Activated CD8-positive, alpha-beta memory T cell treated with anti-CD3 and anti-CD28 coated beads, Interleukin-2, amount 10 ng/mL, durations not matched to agents 7 days and 5 days (primary cell): Measurements from ENCODE around the gene SSPN. TPM values are rescaled to one million over a fixed set of nuclear protein-coding genes. Genes with fewer than 3 reads are reported as not detected.

ENCODE experiments used
- ATAC-seq: fragments of 150-1000 bp; cut with Tn5 transposase; one replicate; pipeline ENCODE4 v1.10.0; 2021; ENCODE audit warnings: moderate library complexity
- CTCF ChIA-PET: fragments of 350-600 bp; sonication (Branson Sonifier 250); formaldehyde crosslinking; loops from one replicate; lab custom pipeline; 2021; ENCODE audit warnings: antibody characterized with exemption; lab: Charles Lee
- DNase-seq: peaks from one replicate; pipeline ENCODE4 v3.0.0-alpha.2; 2020
- H3K27ac Mint-ChIP-seq: one replicate; pipeline ENCODE4 v1.8.0; 2021; ENCODE audit warnings: mild to moderate bottlenecking, mixed read lengths
- H3K27me3 Mint-ChIP-seq: one replicate; pipeline ENCODE4 v1.8.0; 2021; ENCODE audit warnings: mixed read lengths
- H3K36me3 Mint-ChIP-seq: one replicate; pipeline ENCODE4 v1.8.0; 2021; ENCODE audit warnings: mild to moderate bottlenecking, mixed read lengths
- H3K4me1 Mint-ChIP-seq: one replicate; pipeline ENCODE4 v1.8.0; 2021; ENCODE audit warnings: mixed read lengths
- H3K4me3 Mint-ChIP-seq: one replicate; pipeline ENCODE4 v1.8.0; 2021; ENCODE audit warnings: mild to moderate bottlenecking, moderate library complexity, mixed read lengths
- H3K9me3 Mint-ChIP-seq: one replicate; pipeline ENCODE4 v1.8.0; 2022; ENCODE audit warnings: low read depth, mixed read lengths
- total RNA-seq, 2 experiments: library from RNA; stranded (reverse); gene quantifications; one replicate each; pipeline ENCODE4 v1.2.3, GENCODE V29; 2021

Gene SSPN
- total RNA-seq, 2 experiments from 2014 or later = not detected

DNA sequence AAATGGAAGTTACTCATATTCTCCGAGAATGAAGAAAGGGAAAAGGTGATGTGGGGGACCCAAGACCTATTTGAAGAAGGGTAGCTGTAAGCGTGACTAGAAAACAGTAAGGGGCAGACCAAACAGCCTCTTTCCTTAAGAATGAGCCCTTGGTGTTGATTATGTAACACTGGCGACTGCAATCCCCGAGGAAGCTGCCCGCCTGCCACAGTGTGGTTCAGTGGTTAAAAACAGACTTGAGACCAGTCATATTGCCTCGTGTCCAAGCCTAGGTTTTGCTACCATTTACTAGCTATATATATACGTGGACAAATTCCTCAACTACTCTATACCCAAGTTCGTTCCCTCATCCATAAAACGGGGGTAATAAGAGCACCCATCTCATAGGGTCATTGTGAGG is 49.1 kb downstream of the SSPN start:
- DNase-seq (no peak), ATAC-seq (no peak)
- H3K4me1 Mint-ChIP-seq = no peaks in the 10 kb centered on the region
- CTCF ChIA-PET = no interaction called here
- H3K4me3 Mint-ChIP-seq = no peak overlapping the region
- no peaks in the 10 kb centered on the region for H3K36me3 Mint-ChIP-seq
- H3K27me3 Mint-ChIP-seq = peaks cover 13% of the 10 kb centered on the region
- no peaks in the 10 kb centered on the region for H3K9me3 Mint-ChIP-seq
- H3K27ac Mint-ChIP-seq = no peak overlapping the region

DNA sequence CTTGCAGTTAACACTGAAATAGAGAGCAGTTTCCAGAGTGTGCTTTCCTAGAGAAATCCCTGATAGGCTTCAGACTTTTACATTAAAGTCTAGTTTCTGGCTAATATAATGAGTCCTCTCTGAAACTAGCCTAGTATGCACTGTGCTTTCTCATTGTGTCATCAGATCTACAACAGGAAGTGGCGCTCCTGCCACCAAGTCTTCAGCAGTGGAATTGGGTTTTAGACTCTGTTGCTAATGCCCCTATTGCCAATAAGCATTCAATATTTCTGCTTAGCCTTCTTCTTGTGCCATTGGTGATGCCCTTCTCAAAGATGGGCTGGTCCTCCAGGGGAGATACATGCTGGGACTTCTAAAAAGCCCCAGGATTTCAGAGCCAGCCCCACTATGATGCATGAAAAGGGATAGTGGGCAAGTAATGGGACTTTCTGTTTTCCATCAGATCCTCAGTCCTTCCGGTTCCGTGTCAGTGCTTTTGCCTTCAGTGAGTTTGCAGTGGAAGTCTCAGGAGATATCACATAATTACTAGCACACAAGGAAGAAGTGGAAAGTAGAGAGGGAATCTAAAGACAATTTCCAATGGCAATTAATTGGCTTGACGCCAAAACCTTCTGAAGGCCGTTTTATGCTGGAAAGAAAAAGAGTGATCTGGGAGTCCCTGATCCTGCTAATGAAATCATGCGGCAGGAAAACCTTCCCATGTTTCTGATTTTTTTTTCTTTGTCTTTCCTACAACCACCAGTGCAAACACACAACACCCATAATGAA is 50.0 kb downstream of the SSPN start:
- DNase-seq = no peak
- no peaks in the 10 kb centered on the region for H3K9me3 Mint-ChIP-seq
- no peak overlapping the region for H3K4me3 Mint-ChIP-seq
- no peak overlapping the region for H3K27ac Mint-ChIP-seq
- no peaks in the 10 kb centered on the region for H3K36me3 Mint-ChIP-seq
- peaks cover 9% of the 10 kb centered on the region for H3K27me3 Mint-ChIP-seq
- H3K4me1 Mint-ChIP-seq = no peaks in the 10 kb centered on the region
- CTCF ChIA-PET = no interaction called here
- ATAC-seq = no peak

DNA sequence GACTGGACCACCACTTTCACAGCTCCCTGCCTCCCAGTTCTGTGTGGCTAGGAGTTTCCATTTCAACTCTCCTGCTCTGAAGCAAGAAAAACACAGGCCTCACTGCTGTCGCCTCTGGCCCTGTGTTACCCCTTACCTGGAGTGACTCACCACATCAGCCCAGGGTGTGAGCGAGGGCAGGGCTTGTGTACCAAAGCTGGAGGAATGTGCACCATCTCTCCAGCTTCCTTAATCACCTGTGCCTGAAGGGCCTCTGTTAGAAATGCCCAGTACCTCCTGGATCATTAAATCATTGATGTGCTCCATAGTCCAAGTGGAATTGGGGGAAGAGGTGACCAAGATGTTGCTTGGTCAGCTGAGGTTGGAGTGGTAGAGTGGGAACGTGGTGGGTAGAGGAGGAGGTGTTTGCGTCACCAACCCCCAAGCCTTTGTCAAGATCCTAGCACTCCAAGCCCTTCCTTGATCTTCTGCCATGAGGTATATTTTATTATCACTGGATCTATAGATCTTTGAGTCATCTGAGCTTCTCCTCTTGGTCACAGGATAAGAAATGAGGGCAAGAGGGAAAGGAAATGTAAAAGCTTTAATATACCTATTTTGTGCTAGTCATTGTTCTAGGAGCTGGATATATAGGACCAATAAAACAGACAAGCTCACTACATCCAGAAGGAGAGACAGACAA is 51.3 kb downstream of the SSPN start:
- DNase-seq (no peak), ATAC-seq (no peak)
- Mint-ChIP-seq H3K27me3 (peaks cover 7% of the 10 kb centered on the region), H3K4me1 (no peaks in the 10 kb centered on the region), H3K27ac (no peak overlapping the region), H3K36me3 (no peaks in the 10 kb centered on the region), H3K4me3 (no peak overlapping the region), H3K9me3 (no peaks in the 10 kb centered on the region)
- CTCF ChIA-PET = no interaction called here

DNA sequence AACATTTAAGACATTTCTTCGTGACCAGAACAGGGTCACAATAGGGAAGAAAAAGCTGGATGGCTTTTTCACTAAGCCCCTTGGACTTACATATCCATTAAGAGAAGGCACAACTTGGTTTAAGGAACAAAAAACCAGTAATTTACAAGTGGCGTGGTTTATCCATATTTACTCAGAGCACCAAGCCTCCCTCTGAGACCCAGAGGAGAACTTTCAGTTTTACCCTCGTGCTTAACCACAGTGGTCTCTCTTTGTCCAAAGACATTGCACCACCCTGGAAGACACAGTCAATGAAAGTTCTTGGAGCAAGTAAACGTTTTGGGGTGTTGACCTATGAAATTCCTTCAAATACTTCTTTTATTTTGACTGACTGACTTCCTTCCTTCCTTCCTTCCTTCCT is 52.5 kb downstream of the SSPN start:
- Mint-ChIP-seq H3K27ac (no peak overlapping the region), H3K4me1 (no peaks in the 10 kb centered on the region), H3K9me3 (no peaks in the 10 kb centered on the region), H3K27me3 (peaks cover 7% of the 10 kb centered on the region), H3K36me3 (no peaks in the 10 kb centered on the region), H3K4me3 (no peak overlapping the region)
- DNase-seq (no peak), ATAC-seq (no peak)
- CTCF ChIA-PET = no interaction called here

DNA sequence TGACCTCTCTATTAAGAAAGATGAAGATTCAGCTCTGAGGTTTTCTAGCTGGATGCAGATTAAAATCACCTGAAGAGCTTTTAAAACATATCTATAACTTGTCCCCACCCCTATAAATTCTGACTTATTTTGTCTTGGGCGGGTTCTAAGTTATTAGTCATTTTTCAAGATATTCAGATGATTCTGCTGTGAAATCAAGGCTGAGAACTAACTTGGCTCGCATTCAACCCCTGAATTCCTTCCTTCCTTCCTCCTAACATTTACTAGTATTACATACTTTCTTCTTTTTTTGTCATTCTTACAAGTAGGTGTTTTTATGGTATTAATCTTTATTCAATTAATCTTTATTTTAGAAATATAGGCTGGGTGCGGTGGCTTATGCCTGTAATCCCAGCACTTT is 55.4 kb downstream of the SSPN start:
- H3K9me3 Mint-ChIP-seq = no peaks in the 10 kb centered on the region
- H3K27ac Mint-ChIP-seq = no peak overlapping the region
- CTCF ChIA-PET = no interaction called here
- H3K4me3 Mint-ChIP-seq = no peak overlapping the region
- no peaks in the 10 kb centered on the region for H3K36me3 Mint-ChIP-seq
- peaks cover 6% of the 10 kb centered on the region for H3K27me3 Mint-ChIP-seq
- no peaks in the 10 kb centered on the region for H3K4me1 Mint-ChIP-seq
- ATAC-seq (no peak), DNase-seq (no peak)

DNA sequence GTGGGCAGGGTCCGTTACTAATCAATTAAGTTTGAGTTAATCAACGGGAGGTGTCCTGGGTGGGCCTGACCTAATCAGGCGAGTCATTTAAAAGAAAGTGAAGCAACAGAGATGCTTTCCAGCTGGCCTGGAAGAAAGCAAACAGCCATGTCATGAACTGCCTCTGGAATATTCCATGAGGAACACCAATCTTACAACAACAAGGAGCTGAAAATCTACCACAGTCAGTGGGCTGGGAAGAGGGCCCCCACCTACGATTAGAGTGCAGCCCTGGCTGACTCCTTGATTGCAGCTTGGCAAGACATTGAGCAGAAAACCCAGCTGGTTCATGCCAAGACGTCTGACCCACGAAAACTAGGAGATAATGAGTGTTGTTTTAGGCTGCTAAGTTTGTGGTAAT is 56.2 kb downstream of the SSPN start:
- ATAC-seq (no peak), DNase-seq (no peak)
- Mint-ChIP-seq H3K27me3 (peaks cover 6% of the 10 kb centered on the region), H3K36me3 (no peaks in the 10 kb centered on the region), H3K4me1 (no peaks in the 10 kb centered on the region), H3K9me3 (no peaks in the 10 kb centered on the region), H3K27ac (no peak overlapping the region), H3K4me3 (no peak overlapping the region)
- CTCF ChIA-PET = no interaction called here

DNA sequence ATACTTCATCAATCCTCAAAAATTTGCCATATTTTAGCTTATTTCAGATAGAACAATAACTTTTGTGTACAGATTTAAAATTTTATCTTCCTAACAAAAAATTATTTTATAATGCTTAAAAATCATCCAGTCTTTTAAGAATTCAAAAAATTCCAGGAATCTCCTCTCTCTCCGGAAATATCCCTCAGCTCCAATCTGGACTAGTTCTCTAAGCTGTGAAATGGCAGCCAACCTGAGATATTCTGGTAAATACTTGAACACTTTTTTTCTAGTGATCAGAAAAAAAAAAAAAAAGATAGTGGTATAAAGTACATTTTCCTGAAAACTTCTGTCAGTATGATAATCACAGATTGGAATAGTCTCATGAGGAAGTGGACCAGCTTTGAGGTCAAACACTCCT is 57.6 kb downstream of the SSPN start:
- ATAC-seq = no peak
- peaks cover 6% of the 10 kb centered on the region for H3K27me3 Mint-ChIP-seq
- H3K27ac Mint-ChIP-seq = no peak overlapping the region
- no peaks in the 10 kb centered on the region for H3K9me3 Mint-ChIP-seq
- H3K36me3 Mint-ChIP-seq = no peaks in the 10 kb centered on the region
- CTCF ChIA-PET = no interaction called here
- no peak for DNase-seq
- no peaks in the 10 kb centered on the region for H3K4me1 Mint-ChIP-seq
- H3K4me3 Mint-ChIP-seq = no peak overlapping the region

DNA sequence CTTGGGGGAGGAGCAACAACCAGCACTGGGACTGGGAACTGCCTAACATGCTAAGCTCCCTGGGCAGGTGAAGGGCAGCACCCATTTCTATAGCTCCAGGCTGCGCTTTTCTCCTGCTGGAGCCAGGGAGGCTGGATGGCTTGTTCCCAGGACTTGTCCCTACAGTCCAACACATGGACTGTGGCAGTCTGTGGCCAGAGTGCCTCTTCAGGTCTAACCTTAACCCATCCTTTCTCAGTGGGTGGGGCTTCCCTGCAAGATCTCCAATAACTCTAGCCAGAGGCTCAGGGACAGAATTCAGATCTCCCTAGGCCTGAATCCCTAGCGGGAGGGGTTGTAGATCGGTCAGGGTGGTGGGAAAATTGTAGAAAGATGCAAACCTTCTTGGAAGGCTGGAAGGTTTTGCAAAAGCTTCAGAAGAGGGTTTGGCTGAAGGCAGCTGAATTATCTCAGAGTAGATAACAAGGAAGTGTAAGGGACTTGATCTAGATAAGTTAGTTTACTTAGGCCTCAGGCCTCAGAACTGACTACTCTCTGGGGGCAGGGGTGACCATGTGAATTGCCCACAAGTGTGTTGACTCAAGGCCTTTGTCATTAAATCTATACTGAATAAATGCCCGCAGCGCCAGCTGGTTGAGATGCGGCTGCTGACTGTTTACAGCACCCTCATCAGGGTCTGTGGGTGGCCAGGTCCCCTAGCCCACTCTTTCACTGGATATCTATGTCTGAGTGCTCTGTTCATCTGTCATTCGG is 60.7 kb downstream of the SSPN start:
- Mint-ChIP-seq H3K27me3 (peaks cover 16% of the 10 kb centered on the region), H3K4me3 (no peak overlapping the region), H3K9me3 (peaks cover 5% of the 10 kb centered on the region), H3K4me1 (no peaks in the 10 kb centered on the region), H3K27ac (no peak overlapping the region), H3K36me3 (peaks cover 2% of the 10 kb centered on the region)
- DNase-seq (no peak), ATAC-seq (no peak)
- CTCF ChIA-PET = no interaction called here

DNA sequence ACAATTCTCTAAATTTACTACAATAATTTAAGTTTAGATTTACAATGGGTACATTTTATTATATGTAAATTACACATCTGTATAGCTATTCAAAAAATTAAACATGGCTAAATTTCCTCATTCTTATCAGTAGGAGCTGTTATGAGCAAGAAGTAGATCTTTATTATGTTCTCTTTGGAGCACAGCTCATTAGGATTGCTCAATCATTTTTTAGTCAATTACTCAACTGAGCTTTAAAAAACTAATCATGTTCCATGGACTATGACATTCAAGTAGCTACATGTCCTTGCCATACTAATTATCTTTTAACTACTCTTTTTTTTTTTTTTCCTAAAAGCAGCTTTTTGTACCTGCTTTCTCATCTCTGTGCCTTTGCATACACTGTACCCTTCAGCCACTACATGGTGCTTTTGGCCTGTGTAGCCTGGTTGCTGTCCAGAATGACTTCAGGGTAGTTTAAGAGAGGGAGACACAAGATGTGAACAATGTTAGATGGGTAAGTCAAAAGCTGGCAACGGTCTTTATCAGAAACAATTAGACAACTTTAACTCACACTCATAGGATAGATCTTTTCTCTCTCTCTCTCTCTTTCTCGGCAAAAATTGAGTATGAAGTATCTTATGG is 69.0 kb downstream of the SSPN start:
- CTCF ChIA-PET = no interaction called here
- H3K9me3 Mint-ChIP-seq = peaks cover 2% of the 10 kb centered on the region

DNA sequence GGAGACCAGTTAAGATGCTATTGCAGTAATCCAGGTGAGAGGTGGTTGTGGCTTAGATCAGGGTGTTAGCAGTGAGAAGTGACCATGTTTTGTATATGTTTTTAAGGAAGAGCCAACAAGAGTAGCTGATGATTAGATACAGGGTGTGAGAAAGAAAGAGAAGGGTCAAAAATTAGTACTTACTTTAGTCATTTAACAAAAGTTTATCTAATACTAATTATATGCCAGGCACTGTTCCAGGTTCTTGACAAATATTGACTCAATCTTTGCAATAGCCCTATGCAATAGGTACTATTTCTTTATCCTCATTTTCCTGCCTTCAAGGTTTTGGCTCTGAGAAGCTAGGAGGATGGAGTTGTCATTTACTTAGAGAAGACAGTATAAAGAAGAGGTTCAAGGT is 70.2 kb downstream of the SSPN start:
- CTCF ChIA-PET = no interaction called here
- H3K9me3 Mint-ChIP-seq = peaks cover 1% of the 10 kb centered on the region
- peaks cover 15% of the 10 kb centered on the region for H3K27me3 Mint-ChIP-seq
- H3K4me3 Mint-ChIP-seq = no peak overlapping the region
- ATAC-seq (no peak), DNase-seq (no peak)
- no peak overlapping the region for H3K27ac Mint-ChIP-seq
- H3K4me1 Mint-ChIP-seq = no peaks in the 10 kb centered on the region
- H3K36me3 Mint-ChIP-seq = no peaks in the 10 kb centered on the region

More for the DNA sequence above, 69.0 kb downstream of the SSPN start:
- Mint-ChIP-seq H3K27ac (no peak overlapping the region), H3K4me1 (no peaks in the 10 kb centered on the region), H3K36me3 (no peaks in the 10 kb centered on the region), H3K4me3 (no peak overlapping the region), H3K27me3 (peaks cover 17% of the 10 kb centered on the region)
- DNase-seq = no peak
- no peak for ATAC-seq

DNA sequence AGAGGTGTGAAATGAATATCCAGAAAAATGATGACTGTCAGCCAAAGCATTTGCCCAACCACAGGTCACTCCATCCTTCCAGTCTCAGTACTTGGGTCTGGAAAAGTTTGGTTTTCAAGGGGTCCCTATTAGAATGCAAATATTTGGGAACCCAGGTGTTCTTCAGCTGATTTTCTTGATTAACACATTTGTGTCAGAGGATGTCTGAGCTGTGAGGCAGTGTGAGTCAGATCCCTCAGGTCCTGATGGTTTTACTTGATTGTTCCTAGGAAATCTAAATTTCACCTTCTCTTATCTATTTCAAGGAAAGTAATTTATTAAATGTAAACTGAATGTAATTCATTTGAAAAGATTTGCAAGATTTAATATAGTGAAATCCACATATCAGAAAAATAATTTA is 71.5 kb downstream of the SSPN start:
- no peaks in the 10 kb centered on the region for H3K9me3 Mint-ChIP-seq
- no peaks in the 10 kb centered on the region for H3K4me1 Mint-ChIP-seq
- no peak overlapping the region for H3K27ac Mint-ChIP-seq
- no peak for DNase-seq
- peaks cover 18% of the 10 kb centered on the region for H3K27me3 Mint-ChIP-seq
- no peak for ATAC-seq
- no peak overlapping the region for H3K4me3 Mint-ChIP-seq
- CTCF ChIA-PET = no interaction called here
- H3K36me3 Mint-ChIP-seq = no peaks in the 10 kb centered on the region

DNA sequence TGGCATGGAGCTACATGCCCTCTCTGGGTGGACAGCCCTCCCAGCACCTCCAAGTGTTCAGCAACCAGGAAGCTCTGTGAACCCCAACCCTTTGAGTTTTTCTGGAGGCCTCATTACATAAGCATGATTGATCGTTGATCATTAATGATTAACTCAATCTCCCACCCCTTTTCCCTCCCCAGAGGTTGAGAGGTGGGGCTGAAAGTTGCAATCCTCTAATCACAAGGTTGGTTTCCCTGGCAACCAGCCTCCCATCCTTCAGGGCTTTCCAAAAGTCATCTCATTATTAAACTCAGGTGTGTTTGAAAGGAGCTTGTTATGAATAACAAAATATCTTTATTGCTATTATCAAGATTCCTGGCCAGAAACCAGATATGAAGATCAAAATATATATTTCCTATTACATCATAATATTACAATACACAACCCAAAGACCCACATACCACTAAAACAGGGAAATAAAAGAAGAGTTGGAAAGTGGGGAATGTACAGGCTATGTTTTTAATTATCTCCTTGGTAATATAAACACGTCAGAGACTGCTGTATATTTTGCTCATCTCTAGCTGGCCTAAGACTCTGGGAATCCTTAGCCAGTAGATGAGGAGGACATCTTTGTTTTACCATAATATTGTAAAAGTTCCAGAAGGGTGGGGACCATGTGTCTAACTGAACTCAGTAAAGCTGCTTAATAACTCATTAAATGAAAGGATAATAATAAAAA is 73.6 kb downstream of the SSPN start:
- Mint-ChIP-seq H3K4me3 (no peak overlapping the region), H3K27ac (no peak overlapping the region), H3K4me1 (no peaks in the 10 kb centered on the region), H3K36me3 (no peaks in the 10 kb centered on the region), H3K9me3 (no peaks in the 10 kb centered on the region), H3K27me3 (peaks cover 12% of the 10 kb centered on the region)
- CTCF ChIA-PET = no interaction called here
- DNase-seq (no peak), ATAC-seq (no peak)
